Stimulated activated naive B cell treated with anti-CD40 and anti-IgM and Interleukin-4, amounts not matched to agents 10 μg/mL and 1 μg/mL and 100 μg/mL, for 72 hours (primary cell): Measurements from ENCODE around the gene RNF212.
A peak's percentile ranks its signal among the peaks of the same experiment; 100 is the strongest.

Experiments used
- ATAC-seq, 2 donors: fragments of 150-1000 bp; cut with Tn5 transposase; replicated peaks; 2 replicates each; pipeline ENCODE4 v1.10.0; 2021; ENCODE audit warnings: moderate library complexity in 1 of 2
- DNase-seq: peaks from one replicate; pipeline ENCODE4 v3.0.0; 2021
- H3K27ac Mint-ChIP-seq: one replicate; pipeline ENCODE4 v1.8.0; 2022; ENCODE audit warnings: mild to moderate bottlenecking, mixed read lengths
- H3K27me3 Mint-ChIP-seq, 2 donors: one replicate each; pipeline ENCODE4 v1.8.0; 2022; ENCODE audit warnings: mixed read lengths in 2 of 2
- H3K36me3 Mint-ChIP-seq, 2 donors: one replicate each; pipeline ENCODE4 v1.8.0; 2022; ENCODE audit warnings: mixed read lengths in 2 of 2, mild to moderate bottlenecking in 1 of 2
- H3K4me1 Mint-ChIP-seq, 2 donors: one replicate each; pipeline ENCODE4 v1.8.0; 2022; ENCODE audit warnings: mixed read lengths in 2 of 2, mild to moderate bottlenecking in 1 of 2
- H3K4me3 Mint-ChIP-seq, 2 donors: one replicate each; pipeline ENCODE4 v1.8.0; 2022; ENCODE audit warnings: mild to moderate bottlenecking in 2 of 2, mixed read lengths in 2 of 2, moderate library complexity in 1 of 2
- H3K9me3 Mint-ChIP-seq, 2 donors: one replicate each; pipeline ENCODE4 v1.8.0; 2022; ENCODE audit warnings: mixed read lengths in 2 of 2, mild to moderate bottlenecking in 1 of 2

Gene RNF212

DNA sequence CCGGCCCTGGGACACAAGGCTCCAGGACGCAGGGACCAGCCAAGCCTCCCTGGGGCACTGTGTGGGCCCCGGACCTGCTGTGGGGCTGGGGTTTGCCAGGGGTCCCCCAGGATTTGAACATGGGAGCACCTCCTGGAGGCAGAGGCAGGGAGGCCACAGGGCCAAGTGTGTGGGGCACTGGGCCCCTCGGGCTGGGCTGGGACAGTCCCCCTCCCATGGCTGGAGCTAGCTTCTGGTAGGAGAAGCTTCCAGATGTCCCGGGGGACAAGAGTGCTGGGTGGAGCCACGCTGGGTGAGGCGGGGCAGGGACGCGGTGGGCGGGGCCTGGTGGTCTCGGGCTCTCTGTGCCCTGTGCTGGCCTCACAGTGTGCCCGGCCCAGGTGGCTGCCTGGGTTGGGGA, 83.3 kb downstream of the RNF212 start:
- Mint-ChIP-seq H3K9me3 (no peaks in the 10 kb centered on the region), H3K27me3 (peaks cover 7 to 32% of the 10 kb centered on the region in 2 donors), H3K4me3 (no peak overlapping the region), H3K36me3 (peaks cover 4 to 7% of the 10 kb centered on the region in 2 donors), H3K27ac (no peak overlapping the region), H3K4me1 (peaks cover 14 to 18% of the 10 kb centered on the region in 2 donors)
- DNase-seq (no peak), ATAC-seq (no peak)

GRCh38 chr4:1029529-1029928, 83.8 kb downstream of the RNF212 start:
- no peak for ATAC-seq
- Mint-ChIP-seq H3K27me3 (peaks cover 7 to 32% of the 10 kb centered on the region in 2 donors), H3K9me3 (no peaks in the 10 kb centered on the region), H3K36me3 (peaks cover 7 to 8% of the 10 kb centered on the region in 2 donors), H3K27ac (no peak overlapping the region), H3K4me3 (no peak overlapping the region), H3K4me1 (peaks cover 14 to 21% of the 10 kb centered on the region in 2 donors)
- DNase-seq, result no peak

- ATAC-seq, result no peak
- DNase-seq, result no peak
- Mint-ChIP-seq H3K27ac (no peak overlapping the region), H3K9me3 (no peaks in the 10 kb centered on the region), H3K27me3 (peaks cover 7 to 23% of the 10 kb centered on the region in 2 donors), H3K4me3 (no peak overlapping the region), H3K36me3 (peaks cover 7 to 8% of the 10 kb centered on the region in 2 donors), H3K4me1 (peaks cover 14 to 21% of the 10 kb centered on the region in 2 donors)
Observed at GRCh38 chr4:1028574-1029220, 84.7 kb downstream of the RNF212 start.

DNA sequence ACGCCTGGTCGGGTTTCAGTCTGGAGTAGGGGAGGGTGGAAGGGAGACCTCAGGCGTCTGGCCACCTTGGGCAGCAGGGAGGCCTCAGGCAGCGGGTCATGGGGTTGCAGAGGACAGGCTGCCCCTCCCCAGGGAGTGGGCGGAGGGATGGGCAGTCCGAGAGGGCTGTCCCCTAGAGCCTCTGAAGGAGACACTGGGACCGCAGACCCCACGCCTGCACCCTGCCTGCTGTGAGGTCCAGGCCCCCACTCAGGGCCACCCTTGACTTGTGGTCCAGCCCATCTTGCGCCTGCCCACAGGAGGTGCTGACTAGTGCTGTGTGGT, 85.5 kb downstream of the RNF212 start:
- DNase-seq, result no peak
- Mint-ChIP-seq H3K27me3 (peaks cover 4 to 15% of the 10 kb centered on the region in 2 donors), H3K4me3 (no peak overlapping the region), H3K9me3 (no peaks in the 10 kb centered on the region), H3K27ac (no peak overlapping the region), H3K4me1 (peaks cover 14 to 21% of the 10 kb centered on the region in 2 donors), H3K36me3 (peaks cover 7 to 8% of the 10 kb centered on the region in 2 donors)
- no peak for ATAC-seq

DNA sequence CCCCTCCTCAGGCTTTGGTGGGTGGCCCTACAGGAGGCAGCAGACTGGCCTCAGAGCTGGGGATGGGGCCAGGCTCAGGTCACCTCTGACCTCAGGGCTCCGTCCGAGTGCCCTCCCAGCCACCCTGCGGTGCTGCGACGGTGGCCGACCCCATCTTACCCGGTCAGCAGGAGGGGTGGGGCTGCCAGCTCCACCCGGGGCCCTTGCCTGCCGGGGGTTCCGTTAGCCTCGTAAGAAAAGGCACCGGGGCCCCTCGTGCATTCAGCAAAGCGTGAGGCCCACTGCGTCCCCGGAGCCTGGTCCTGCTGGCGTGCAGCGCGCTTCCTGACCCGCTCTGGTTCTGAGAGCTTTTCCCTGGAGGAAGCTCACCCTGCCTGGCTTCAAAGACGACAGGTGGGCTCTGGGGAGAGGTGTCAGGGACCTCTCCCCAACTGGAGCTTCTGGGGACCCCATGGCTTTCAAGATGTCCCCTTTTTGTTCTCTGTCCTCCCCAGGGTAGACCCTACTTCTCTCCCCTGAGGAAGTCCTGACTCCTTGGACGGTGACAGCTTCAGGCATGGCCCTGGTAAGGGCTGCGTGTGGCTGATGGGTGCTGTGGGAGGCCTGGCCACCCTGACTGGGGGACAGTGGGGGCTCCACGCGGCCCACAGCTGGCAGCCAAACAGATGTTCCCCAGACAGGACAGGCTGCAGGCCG, 86.0 kb downstream of the RNF212 start:
- Mint-ChIP-seq H3K9me3 (no peaks in the 10 kb centered on the region), H3K4me1 (peaks cover 14 to 24% of the 10 kb centered on the region in 2 donors), H3K27me3 (peaks cover 4 to 10% of the 10 kb centered on the region in 2 donors), H3K4me3 (no peak overlapping the region), H3K27ac (no peak overlapping the region), H3K36me3 (peaks cover 7 to 8% of the 10 kb centered on the region in 2 donors)
- ATAC-seq (no peak), DNase-seq (no peak)

DNA sequence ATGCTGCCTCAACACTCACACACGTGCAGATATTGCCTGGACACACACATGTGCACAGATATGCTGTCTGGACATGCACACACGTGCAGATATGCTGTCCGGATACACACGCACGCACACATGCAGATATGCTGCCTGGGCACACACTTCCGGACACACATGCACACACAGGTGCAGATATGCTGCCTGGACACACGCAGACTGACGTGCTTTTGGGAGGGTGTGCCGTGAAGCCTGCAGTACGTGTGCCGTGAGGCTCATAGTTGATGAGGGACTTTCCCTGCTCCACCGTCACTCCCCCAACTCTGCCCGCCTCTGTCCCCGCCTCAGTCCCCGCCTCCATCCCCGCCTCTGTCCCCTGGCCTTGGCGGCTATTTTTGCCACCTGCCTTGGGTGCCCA, 87.2 kb downstream of the RNF212 start:
- no peaks in the 10 kb centered on the region for H3K9me3 Mint-ChIP-seq
- peaks cover 21 to 37% of the 10 kb centered on the region in 2 donors for H3K4me1 Mint-ChIP-seq
- DNase-seq (peak; percentile 69), ATAC-seq (peak; percentile 78 to 79)
- H3K4me3 Mint-ChIP-seq, result no peak overlapping the region
- H3K27ac Mint-ChIP-seq, result peak overlapping the region; percentile 71
- peaks cover 4 to 6% of the 10 kb centered on the region in 2 donors for H3K27me3 Mint-ChIP-seq
- H3K36me3 Mint-ChIP-seq, result peaks cover 7 to 8% of the 10 kb centered on the region in 2 donors

DNA sequence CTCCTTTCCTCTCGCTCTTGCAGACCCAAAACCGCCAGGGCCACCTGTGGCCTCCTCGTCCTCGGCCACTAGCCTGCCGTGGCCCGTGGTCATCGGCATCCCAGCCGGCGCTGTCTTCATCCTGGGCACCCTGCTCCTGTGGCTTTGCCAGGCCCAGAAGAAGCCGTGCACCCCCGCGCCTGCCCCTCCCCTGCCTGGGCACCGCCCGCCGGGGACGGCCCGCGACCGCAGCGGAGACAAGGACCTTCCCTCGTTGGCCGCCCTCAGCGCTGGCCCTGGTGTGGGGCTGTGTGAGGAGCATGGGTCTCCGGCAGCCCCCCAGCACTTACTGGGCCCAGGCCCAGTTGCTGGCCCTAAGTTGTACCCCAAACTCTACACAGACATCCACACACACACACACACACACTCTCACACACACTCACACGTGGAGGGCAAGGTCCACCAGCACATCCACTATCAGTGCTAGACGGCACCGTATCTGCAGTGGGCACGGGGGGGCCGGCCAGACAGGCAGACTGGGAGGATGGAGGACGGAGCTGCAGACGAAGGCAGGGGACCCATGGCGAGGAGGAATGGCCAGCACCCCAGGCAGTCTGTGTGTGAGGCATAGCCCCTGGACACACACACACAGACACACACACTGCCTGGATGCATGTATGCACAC, 88.3 kb downstream of the RNF212 start:
- peaks cover 0 to 6% of the 10 kb centered on the region in 2 donors for H3K27me3 Mint-ChIP-seq

DNA sequence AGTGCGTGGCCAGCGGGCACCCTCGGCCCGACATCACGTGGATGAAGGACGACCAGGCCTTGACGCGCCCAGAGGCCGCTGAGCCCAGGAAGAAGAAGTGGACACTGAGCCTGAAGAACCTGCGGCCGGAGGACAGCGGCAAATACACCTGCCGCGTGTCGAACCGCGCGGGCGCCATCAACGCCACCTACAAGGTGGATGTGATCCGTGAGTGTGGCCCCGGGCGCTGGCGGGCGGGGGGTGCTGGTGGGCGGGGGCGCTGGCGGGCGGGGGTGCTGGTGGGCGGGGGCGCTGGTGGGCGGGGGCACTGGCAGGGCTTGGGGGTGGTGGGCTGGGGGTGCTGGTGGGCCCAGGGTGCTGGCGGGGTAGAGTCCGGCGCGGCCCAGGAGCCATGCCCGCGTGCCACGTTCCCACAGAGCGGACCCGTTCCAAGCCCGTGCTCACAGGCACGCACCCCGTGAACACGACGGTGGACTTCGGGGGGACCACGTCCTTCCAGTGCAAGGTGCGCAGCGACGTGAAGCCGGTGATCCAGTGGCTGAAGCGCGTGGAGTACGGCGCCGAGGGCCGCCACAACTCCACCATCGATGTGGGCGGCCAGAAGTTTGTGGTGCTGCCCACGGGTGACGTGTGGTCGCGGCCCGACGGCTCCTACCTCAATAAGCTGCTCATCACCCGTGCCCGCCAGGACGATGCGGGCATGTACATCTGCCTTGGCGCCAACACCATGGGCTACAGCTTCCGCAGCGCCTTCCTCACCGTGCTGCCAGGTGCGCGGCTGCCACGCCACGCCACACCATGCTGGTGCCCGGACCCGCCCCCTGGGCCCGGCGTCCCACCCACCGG, 89.2 kb downstream of the RNF212 start:
- no peak overlapping the region for H3K27ac Mint-ChIP-seq
- H3K9me3 Mint-ChIP-seq, result no peaks in the 10 kb centered on the region
- H3K27me3 Mint-ChIP-seq, result no peaks in the 10 kb centered on the region
- peaks cover 21 to 45% of the 10 kb centered on the region in 2 donors for H3K4me1 Mint-ChIP-seq
- no peak overlapping the region for H3K4me3 Mint-ChIP-seq
- DNase-seq, result no peak
- peaks cover 7 to 8% of the 10 kb centered on the region in 2 donors for H3K36me3 Mint-ChIP-seq
- no peak for ATAC-seq

More for the DNA sequence above, 88.3 kb downstream of the RNF212 start:
- Mint-ChIP-seq H3K4me1 (peaks cover 21 to 40% of the 10 kb centered on the region in 2 donors), H3K27ac (peak overlapping the region; percentile 26), H3K36me3 (peaks cover 7 to 8% of the 10 kb centered on the region in 2 donors), H3K9me3 (no peaks in the 10 kb centered on the region), H3K4me3 (no peak overlapping the region)
- no peak for ATAC-seq
- no peak for DNase-seq

DNA sequence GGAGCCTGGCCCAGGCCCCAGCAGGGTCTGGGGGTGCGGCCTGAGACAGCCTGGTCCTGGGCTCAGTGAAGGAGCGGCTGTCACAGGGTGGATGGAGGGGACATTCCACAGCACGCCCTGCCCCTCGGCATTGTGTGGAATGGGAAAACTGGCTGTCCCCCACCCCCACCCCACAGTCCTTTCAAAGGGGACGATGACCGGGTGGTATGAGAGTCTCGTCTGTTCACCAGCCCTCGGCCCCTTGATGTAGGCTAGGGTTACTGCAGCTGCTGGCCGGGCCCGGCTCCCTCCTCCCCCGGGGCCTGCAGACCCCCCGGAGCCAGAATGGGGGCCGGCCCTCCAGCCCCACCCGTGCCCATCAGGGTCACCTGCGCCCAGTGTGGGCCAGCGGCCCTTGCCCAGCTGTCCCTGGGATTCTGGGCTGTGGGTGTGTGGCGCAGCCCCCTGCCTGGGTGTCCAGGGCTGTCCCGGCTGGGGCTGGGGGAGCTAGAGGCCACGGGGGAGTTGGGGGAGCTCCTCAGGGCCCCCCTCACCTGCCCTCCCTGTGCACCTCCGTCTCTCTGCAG, 90.2 kb downstream of the RNF212 start:
- Mint-ChIP-seq H3K27me3 (no peaks in the 10 kb centered on the region), H3K9me3 (no peaks in the 10 kb centered on the region), H3K36me3 (peaks cover 7 to 8% of the 10 kb centered on the region in 2 donors), H3K27ac (no peak overlapping the region), H3K4me3 (no peak overlapping the region), H3K4me1 (peaks cover 21 to 51% of the 10 kb centered on the region in 2 donors)
- no peak for DNase-seq
- ATAC-seq, result no peak

- no peak for DNase-seq
- Mint-ChIP-seq H3K36me3 (peaks cover 7 to 8% of the 10 kb centered on the region in 2 donors), H3K27me3 (no peaks in the 10 kb centered on the region), H3K4me3 (no peak overlapping the region), H3K9me3 (no peaks in the 10 kb centered on the region), H3K4me1 (peaks cover 25 to 56% of the 10 kb centered on the region in 2 donors), H3K27ac (no peak overlapping the region)
- ATAC-seq, result no peak
Observed at GRCh38 chr4:1022739-1023066, 90.7 kb downstream of the RNF212 start.

DNA sequence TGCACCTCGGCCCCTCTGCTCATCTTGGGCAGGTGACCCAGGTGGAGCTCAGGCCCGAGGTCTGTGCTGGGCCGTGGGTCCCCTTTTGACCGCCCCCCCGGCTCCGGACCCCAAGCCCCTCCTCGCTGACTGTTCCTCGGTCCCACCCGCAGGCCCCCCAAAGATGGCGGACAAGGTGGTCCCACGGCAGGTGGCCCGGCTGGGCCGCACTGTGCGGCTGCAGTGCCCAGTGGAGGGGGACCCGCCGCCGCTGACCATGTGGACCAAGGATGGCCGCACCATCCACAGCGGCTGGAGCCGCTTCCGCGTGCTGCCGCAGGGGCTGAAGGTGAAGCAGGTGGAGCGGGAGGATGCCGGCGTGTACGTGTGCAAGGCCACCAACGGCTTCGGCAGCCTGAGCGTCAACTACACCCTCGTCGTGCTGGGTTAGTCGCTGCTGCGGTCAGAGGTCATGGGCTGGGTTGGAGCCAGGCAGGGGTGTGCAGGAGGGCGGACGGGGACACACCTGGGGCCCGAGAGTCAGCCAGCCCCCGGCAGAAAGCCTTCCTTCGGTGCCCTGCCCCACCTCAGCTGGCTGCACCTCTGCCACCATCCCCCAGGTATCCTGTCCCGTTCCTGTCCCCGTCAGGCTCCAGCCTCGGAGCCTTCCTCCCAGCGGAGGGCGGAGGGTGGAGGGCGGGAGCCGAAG, 91.2 kb downstream of the RNF212 start:
- peaks cover 26 to 61% of the 10 kb centered on the region in 2 donors for H3K4me1 Mint-ChIP-seq
- no peak for ATAC-seq
- H3K27me3 Mint-ChIP-seq, result no peaks in the 10 kb centered on the region
- no peak for DNase-seq
- peak overlapping the region; percentile 87 for H3K27ac Mint-ChIP-seq
- H3K36me3 Mint-ChIP-seq, result peaks cover 7 to 8% of the 10 kb centered on the region in 2 donors
- peak overlapping the region in 1 of 2 donors; percentile 63 for H3K4me3 Mint-ChIP-seq
- H3K9me3 Mint-ChIP-seq, result no peaks in the 10 kb centered on the region
